Panc1 (cell line): Measurements from ENCODE around the gene WNT7A. TPM values are rescaled to one million over a fixed set of nuclear protein-coding genes. Genes with fewer than 3 reads are reported as not detected.

Experiments used
- ATAC-seq: fragments of 200-7000 bp; cut with Tn5 transposase; 2 replicates; pipeline ENCODE4 v1.9.1; 2020; ENCODE audit warnings: mild to moderate bottlenecking, moderate library complexity
- BruUV-seq: library from RNA; stranded (reverse); fragments of 400-500 nt; replicated peaks from 2 replicates; lab custom pipeline; 2021; lab: Mats Ljungman, UMichigan
- CTCF ChIA-PET: fragments of 300-600 bp; sonication (Branson Sonifier 250); formaldehyde crosslinking; loops from one replicate; lab custom pipeline; 2022; ENCODE audit warnings: antibody characterized with exemption; lab: Charles Lee
- POLR2A ChIA-PET: fragments of 300-600 bp; sonication (Branson Sonifier 250); formaldehyde crosslinking; loops from one replicate; lab custom pipeline; 2022; ENCODE audit warnings: antibody characterized with exemption; lab: Charles Lee
- DNase-seq: peaks from one replicate; pipeline ENCODE4 v3.0.0-alpha.2; 2010; ENCODE audit warnings: low read depth, low spot score
- H3K27ac ChIP-seq: 2 replicates; pipeline ENCODE4 v1.5.1; 2011; ENCODE audit warnings: mild to moderate bottlenecking, low read length, inconsistent platforms
- H3K27me3 ChIP-seq: fragments of 200-500 bp; sonication (Bioruptor generic); 2 replicates; pipeline ENCODE4 v1.6.0; 2014; ENCODE audit warnings: low read length, inconsistent platforms; ENCODE audit not compliant: control insufficient read depth, insufficient read depth
- H3K36me3 ChIP-seq: fragments of 200-500 bp; sonication (Bioruptor generic); 2 replicates; pipeline ENCODE4 v1.5.1; 2014; ENCODE audit warnings: inconsistent platforms, mild to moderate bottlenecking, low read length, moderate library complexity; ENCODE audit not compliant: control insufficient read depth, insufficient read depth
- H3K4me1 ChIP-seq: 2 replicates; pipeline ENCODE4 v1.5.1; 2011; ENCODE audit warnings: inconsistent platforms, mild to moderate bottlenecking, low read length, moderate library complexity; ENCODE audit not compliant: control insufficient read depth, insufficient read depth
- H3K4me3 ChIP-seq, 2 experiments: 2 replicates each; pipeline ENCODE4 v1.5.1; 2011 to 2012; ENCODE audit warnings: low read depth in 2 of 2, low read length in 2 of 2, mild to moderate bottlenecking in 2 of 2, inconsistent platforms in 1 of 2, moderate library complexity in 1 of 2
- H3K9me3 ChIP-seq: fragments of 200-500 bp; sonication (Bioruptor generic); 2 replicates; pipeline ENCODE4 v1.5.1; 2014; ENCODE audit warnings: low read depth, mild to moderate bottlenecking, inconsistent platforms, low read length, moderate library complexity; ENCODE audit not compliant: control insufficient read depth, insufficient read depth
- POLR2AphosphoS5 ChIP-seq: IDR thresholded peaks from 2 replicates; pipeline ENCODE4 v1.6.1; 2012; ENCODE audit warnings: mild to moderate bottlenecking, low read depth, low read length, moderate library complexity
- SIN3A ChIP-seq: IDR thresholded peaks from 2 replicates; pipeline ENCODE4 v1.6.1; 2012; ENCODE audit warnings: low read depth, mild to moderate bottlenecking, low read length, moderate library complexity, borderline replicate concordance; ENCODE audit not compliant: insufficient read depth
- TCF7L2 ChIP-seq: IDR thresholded peaks from 2 replicates; pipeline ENCODE4 v1.6.1; 2011; ENCODE audit warnings: mild to moderate bottlenecking, low read depth, low read length, inconsistent platforms
- in situ Hi-C: cut with HindIII; loops from 2 replicates; pipeline ENCODE4 v1.10.0; 2016; ENCODE audit warnings: low sequenced_read_pairs, low pct_unique_long_range_greater_than_20kb
- intact Hi-C: fragments of 100-400 bp; cut with micrococcal nuclease; formaldehyde crosslinking; loops from one replicate; pipeline ENCODE4 v1.10.0; 2022; ENCODE audit not compliant: unreplicated experiment
- total RNA-seq: library from RNA; stranded (reverse); gene quantifications from one replicate; pipeline ENCODE4 v1.2.1, GENCODE V29; 2021; ENCODE audit not compliant: unreplicated experiment
- TF ChIP-seq, protein P1 (sequence below), 2 experiments: IDR thresholded peaks; 2 replicates each; pipeline ENCODE4 v1.6.1; 2011 to 2012; ENCODE audit warnings: low read depth in 2 of 2, control low read depth in 1 of 2, low read length in 1 of 2, mild to moderate bottlenecking in 1 of 2, moderate library complexity in 1 of 2; ENCODE audit not compliant: insufficient read depth in 1 of 2
- TF ChIP-seq, protein P2 (sequence below): fragments of 450-650 bp; IDR thresholded peaks from 2 replicates; pipeline ENCODE4 v1.5.1; 2017; ENCODE audit warnings: mild to moderate bottlenecking

WNT7A gene
- total RNA-seq, 1 experiment from 2014 or later: not detected

DNA sequence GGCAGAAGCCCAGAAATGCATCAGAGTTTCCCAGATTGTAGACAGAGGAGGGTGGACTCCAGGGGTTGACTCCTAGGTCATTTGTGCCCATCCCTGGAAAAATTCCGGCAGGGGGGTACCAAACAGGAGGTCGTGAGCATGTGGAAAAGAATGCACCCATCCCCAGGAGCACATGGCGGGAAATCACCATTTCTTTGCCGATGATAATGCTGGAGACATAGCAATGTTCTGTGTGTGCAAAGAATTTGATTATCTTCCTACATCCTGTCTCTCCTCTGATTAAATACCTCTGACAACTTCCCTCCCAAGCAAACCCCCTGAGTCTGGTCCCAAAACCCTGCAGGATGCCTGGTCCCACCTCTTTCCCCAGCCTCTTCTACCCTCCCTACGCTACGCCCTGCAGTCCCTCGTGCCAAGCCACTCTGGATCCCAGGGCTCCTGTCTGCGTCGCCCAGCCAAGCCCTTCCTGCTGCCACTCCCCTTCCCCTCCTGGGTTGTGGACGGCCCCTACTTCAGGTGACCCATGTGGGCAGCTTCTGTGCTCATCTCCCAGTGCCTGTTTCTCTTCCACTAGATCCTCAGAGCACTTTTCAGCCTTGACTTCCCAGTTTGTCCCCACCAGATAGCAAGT, 15.8 kb downstream of the WNT7A start:
- ATAC-seq (no peak), DNase-seq (no peak)
- Histone ChIP-seq H3K36me3 (no peaks in the 10 kb centered on the region), H3K9me3 (no peaks in the 10 kb centered on the region), H3K4me1 (no peaks in the 10 kb centered on the region), H3K4me3 (no peak overlapping the region), H3K27ac (no peak overlapping the region), H3K27me3 (peaks cover 2% of the 10 kb centered on the region; the same call in 1 of the 2 replicates)
- in situ Hi-C loops: no loop called here
- intact Hi-C loops: no loop called here
- no TSS peak for BruUV-seq
- ChIA-PET POLR2A (no interaction called here), CTCF (no interaction called here)
- TF ChIP-seq SIN3A (no peak), POLR2AphosphoS5 (no peak), TCF7L2 (no peak)
- TF ChIP-seq, protein P1, sequence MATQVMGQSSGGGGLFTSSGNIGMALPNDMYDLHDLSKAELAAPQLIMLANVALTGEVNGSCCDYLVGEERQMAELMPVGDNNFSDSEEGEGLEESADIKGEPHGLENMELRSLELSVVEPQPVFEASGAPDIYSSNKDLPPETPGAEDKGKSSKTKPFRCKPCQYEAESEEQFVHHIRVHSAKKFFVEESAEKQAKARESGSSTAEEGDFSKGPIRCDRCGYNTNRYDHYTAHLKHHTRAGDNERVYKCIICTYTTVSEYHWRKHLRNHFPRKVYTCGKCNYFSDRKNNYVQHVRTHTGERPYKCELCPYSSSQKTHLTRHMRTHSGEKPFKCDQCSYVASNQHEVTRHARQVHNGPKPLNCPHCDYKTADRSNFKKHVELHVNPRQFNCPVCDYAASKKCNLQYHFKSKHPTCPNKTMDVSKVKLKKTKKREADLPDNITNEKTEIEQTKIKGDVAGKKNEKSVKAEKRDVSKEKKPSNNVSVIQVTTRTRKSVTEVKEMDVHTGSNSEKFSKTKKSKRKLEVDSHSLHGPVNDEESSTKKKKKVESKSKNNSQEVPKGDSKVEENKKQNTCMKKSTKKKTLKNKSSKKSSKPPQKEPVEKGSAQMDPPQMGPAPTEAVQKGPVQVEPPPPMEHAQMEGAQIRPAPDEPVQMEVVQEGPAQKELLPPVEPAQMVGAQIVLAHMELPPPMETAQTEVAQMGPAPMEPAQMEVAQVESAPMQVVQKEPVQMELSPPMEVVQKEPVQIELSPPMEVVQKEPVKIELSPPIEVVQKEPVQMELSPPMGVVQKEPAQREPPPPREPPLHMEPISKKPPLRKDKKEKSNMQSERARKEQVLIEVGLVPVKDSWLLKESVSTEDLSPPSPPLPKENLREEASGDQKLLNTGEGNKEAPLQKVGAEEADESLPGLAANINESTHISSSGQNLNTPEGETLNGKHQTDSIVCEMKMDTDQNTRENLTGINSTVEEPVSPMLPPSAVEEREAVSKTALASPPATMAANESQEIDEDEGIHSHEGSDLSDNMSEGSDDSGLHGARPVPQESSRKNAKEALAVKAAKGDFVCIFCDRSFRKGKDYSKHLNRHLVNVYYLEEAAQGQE (IDR thresholded peaks at IDR 0.05; ENCODE audit: insufficient read depth in 1 of 2, low read depth in 2 of 2, low read length in 1 of 2): no peak
- TF ChIP-seq, protein P2, sequence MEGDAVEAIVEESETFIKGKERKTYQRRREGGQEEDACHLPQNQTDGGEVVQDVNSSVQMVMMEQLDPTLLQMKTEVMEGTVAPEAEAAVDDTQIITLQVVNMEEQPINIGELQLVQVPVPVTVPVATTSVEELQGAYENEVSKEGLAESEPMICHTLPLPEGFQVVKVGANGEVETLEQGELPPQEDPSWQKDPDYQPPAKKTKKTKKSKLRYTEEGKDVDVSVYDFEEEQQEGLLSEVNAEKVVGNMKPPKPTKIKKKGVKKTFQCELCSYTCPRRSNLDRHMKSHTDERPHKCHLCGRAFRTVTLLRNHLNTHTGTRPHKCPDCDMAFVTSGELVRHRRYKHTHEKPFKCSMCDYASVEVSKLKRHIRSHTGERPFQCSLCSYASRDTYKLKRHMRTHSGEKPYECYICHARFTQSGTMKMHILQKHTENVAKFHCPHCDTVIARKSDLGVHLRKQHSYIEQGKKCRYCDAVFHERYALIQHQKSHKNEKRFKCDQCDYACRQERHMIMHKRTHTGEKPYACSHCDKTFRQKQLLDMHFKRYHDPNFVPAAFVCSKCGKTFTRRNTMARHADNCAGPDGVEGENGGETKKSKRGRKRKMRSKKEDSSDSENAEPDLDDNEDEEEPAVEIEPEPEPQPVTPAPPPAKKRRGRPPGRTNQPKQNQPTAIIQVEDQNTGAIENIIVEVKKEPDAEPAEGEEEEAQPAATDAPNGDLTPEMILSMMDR: no peak

DNA sequence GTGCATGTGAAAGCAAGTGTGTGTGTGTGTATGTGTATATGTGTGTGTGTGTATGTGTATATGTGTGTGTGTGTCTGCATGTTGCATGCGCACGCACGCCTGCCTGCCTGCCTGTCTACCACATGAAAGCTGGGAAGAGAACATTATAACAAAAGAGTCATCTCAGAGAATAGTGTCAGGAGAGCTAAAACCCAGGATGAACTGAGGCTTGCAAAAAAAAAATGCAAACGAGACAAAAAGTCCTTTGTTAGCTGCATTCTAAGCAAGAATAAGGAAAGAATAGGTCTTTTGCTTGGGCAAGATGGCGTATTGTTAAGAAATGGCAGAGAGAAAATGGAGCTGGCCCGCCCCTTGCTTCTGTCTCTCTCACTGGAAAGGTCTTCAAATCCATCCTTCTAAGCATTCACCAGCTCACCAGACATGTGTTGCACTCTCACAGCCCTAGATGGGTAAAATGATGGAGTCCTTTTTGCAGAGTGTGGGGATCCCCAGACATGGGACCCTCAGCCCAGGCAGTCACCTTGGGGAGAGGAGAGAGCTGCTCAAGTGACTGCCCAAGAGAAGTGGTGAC, 16.4 kb downstream of the WNT7A start:
- H3K4me3 ChIP-seq: no peak overlapping the region
- POLR2A ChIA-PET: no interaction called here
- no peak for ATAC-seq
- intact Hi-C loops: no loop called here
- no peaks in the 10 kb centered on the region; the same call in 1 of the 2 replicates for H3K27me3 ChIP-seq
- no peak for DNase-seq
- H3K27ac ChIP-seq: no peak overlapping the region
- H3K4me1 ChIP-seq: no peaks in the 10 kb centered on the region
- H3K36me3 ChIP-seq: no peaks in the 10 kb centered on the region
- TF ChIP-seq, protein P1 (IDR thresholded peaks at IDR 0.05; ENCODE audit: insufficient read depth in 1 of 2, low read depth in 2 of 2, low read length in 1 of 2): no peak
- TF ChIP-seq POLR2AphosphoS5: no peak
- TF ChIP-seq TCF7L2: no peak
- TF ChIP-seq, protein P2: no peak
- no peak for TF ChIP-seq SIN3A
- BruUV-seq: no TSS peak
- H3K9me3 ChIP-seq: no peaks in the 10 kb centered on the region
- in situ Hi-C loops: no loop called here
- CTCF ChIA-PET: no interaction called here
